Activated CD4-positive, alpha-beta T cell treated with anti-CD3 and anti-CD28 coated beads, Interleukin-2, amount 10 ng/mL, durations not matched to agents 24 days and 14 days (primary cell): ENCODE results near the gene POLE. TPM values are rescaled to one million over a fixed set of nuclear protein-coding genes. Genes with fewer than 3 reads are reported as not detected.

Experiments used
- DNase-seq: peaks from one replicate; pipeline ENCODE4 v3.0.0; 2022
- H3K27ac Mint-ChIP-seq: one replicate; pipeline ENCODE4 v1.8.0; 2022; ENCODE audit warnings: mild to moderate bottlenecking, mixed read lengths
- H3K27me3 Mint-ChIP-seq: one replicate; pipeline ENCODE4 v1.8.0; 2022; ENCODE audit warnings: mixed read lengths
- H3K36me3 Mint-ChIP-seq: one replicate; pipeline ENCODE4 v1.8.0; 2022; ENCODE audit warnings: low read depth, mild to moderate bottlenecking, mixed read lengths
- H3K4me1 Mint-ChIP-seq: one replicate; pipeline ENCODE4 v1.8.0; 2021; ENCODE audit warnings: mixed read lengths
- H3K4me3 Mint-ChIP-seq: one replicate; pipeline ENCODE4 v1.8.0; 2022; ENCODE audit warnings: mild to moderate bottlenecking, moderate library complexity, mixed read lengths
- H3K9me3 Mint-ChIP-seq: one replicate; pipeline ENCODE4 v1.8.0; 2021; ENCODE audit warnings: mixed read lengths
- intact Hi-C: fragments of 100-400 bp; cut with micrococcal nuclease; formaldehyde crosslinking; loops from one replicate; pipeline ENCODE4 v1.15.1; 2023
- total RNA-seq: library from RNA; stranded (reverse); gene quantifications from 2 replicates; pipeline ENCODE4 v1.2.3, GENCODE V29; 2022

Gene POLE
- total RNA-seq, 1 donor from 2014 or later = 180 TPM

DNA sequence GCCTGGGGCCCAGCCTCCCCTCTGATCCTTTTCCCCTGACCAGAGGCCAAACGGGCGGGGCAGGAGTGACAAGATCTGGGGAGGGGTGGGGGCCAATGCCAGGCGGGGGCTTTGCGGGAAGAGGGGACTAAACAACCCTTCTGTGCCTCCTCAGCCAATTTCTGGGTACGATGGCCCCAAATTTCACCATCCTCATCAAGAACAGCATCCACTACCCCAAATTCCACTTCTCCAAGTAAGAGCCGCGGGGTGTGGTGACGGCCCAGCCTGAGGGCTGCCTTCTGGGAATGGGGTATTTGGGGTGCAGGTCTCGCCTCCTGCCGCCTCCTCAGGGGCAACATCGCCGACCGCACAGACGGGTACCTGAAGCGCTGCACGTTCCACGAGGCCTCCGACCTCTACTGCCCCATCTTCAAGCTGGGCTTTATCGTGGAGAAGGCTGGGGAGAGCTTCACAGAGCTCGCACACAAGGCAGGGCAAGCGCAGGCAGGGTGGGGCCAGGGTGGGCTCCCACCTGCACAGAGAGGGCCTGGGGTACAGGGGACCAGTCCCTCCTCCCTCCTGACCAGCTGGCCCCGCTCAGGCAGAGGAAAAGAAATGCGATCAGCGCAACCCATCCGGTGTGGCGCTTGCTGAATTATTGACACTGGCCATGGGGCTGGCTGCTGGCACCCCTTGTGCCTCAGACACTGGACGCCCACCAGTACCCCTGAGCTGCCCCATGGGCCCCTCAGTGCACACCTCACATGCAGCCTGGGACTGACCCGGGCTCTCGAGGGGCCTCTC, 66.8 kb downstream of the POLE start:
- no peak overlapping the region for H3K4me3 Mint-ChIP-seq
- no peak for DNase-seq
- peaks cover 6% of the 10 kb centered on the region for H3K9me3 Mint-ChIP-seq
- H3K36me3 Mint-ChIP-seq = peaks cover 12% of the 10 kb centered on the region
- intact Hi-C loops = no loop called here
- peaks cover 3% of the 10 kb centered on the region for H3K4me1 Mint-ChIP-seq
- H3K27ac Mint-ChIP-seq = no peak overlapping the region
- H3K27me3 Mint-ChIP-seq = peaks cover 15% of the 10 kb centered on the region

DNA sequence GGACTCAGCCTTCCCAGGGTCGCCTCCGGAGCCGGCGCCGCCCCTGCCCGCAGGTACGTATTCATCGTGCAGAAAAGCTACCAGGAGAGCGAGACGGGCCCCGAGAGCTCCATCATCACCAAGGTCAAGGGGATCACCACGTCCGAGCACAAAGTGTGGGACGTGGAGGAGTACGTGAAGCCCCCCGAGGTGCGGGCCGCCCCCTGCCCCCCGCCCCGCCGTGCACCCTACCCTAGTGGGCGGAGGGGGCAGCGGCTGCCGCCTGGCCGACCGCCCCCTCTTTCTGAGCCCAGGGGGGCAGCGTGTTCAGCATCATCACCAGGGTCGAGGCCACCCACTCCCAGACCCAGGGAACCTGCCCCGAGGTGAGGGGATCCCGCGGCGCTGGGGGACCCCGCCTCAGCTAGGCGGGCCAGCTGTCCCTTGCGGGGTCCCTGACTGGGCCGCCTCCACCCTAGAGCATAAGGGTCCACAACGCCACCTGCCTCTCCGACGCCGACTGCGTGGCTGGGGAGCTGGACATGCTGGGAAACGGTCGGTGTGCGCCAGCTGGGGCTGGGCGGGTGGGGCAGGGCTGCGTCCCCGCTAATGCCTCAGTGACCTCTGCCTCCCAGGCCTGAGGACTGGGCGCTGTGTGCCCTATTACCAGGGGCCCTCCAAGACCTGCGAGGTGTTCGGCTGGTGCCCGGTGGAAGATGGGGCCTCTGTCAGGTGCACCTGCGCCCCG, 67.6 kb downstream of the POLE start:
- Mint-ChIP-seq H3K27me3 (peaks cover 20% of the 10 kb centered on the region), H3K9me3 (peaks cover 6% of the 10 kb centered on the region), H3K36me3 (peaks cover 8% of the 10 kb centered on the region), H3K27ac (no peak overlapping the region), H3K4me1 (peaks cover 7% of the 10 kb centered on the region), H3K4me3 (no peak overlapping the region)
- no peak for DNase-seq
- intact Hi-C loops = loop anchor here (10.0 kb wide), 1 partner anchor 465 kb away; no protein-coding TSS in a partner anchor

DNA sequence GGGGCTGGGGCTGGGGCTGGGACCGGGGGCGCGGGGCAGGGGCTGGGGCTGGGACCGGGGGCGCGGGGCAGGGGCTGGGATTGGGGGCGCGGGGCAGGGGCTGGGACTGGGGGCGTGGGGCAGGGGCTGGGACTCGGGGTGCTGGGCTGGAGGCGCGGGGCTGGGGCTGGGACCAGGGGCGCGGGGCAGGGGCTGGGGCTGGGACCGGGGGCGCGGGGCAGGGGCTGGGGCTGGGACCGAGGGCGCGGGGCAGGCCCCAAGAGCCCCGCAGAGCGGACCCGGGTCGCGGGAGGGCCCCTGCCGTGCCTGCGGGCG, 68.1 kb downstream of the POLE start:
- H3K4me3 Mint-ChIP-seq = no peak overlapping the region
- intact Hi-C loops = loop anchor here (10.0 kb wide), 1 partner anchor 464 kb away; no protein-coding TSS in a partner anchor
- no peak overlapping the region for H3K27ac Mint-ChIP-seq
- peaks cover 8% of the 10 kb centered on the region for H3K36me3 Mint-ChIP-seq
- DNase-seq = no peak
- peaks cover 7% of the 10 kb centered on the region for H3K4me1 Mint-ChIP-seq
- H3K27me3 Mint-ChIP-seq = peaks cover 20% of the 10 kb centered on the region
- H3K9me3 Mint-ChIP-seq = peaks cover 6% of the 10 kb centered on the region

DNA sequence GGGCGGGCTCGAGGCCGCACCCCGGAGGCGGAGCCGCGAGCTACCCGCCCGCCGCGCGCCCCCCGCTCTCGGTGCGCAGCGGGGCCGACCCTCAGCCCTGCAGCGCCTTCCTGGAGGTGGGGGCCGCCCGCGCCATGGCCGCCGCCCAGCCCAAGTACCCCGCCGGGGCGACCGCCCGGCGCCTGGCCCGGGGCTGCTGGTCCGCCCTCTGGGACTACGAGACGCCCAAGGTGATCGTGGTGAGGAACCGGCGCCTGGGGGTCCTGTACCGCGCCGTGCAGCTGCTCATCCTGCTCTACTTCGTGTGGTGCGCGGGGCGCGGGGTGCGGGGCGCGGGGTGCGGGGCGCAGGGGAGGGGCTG, 68.5 kb downstream of the POLE start, which contains the start of gene P2RX2:
P2RX2 (plus strand) TSS at position 94 of the 361 bp plus-strand sequence; CDS start at position 135, 41 bp downstream.
- peaks cover 6% of the 10 kb centered on the region for H3K36me3 Mint-ChIP-seq
- H3K9me3 Mint-ChIP-seq = peaks cover 6% of the 10 kb centered on the region
- DNase-seq = no peak
- no peak within 1 kb of the TSS for H3K4me3 Mint-ChIP-seq
- peaks cover 20% of the 10 kb centered on the region for H3K27me3 Mint-ChIP-seq
- H3K4me1 Mint-ChIP-seq = peaks cover 7% of the 10 kb centered on the region
- no peak within 1 kb of the TSS for H3K27ac Mint-ChIP-seq
- intact Hi-C loops = loop anchor here (10.0 kb wide), 1 partner anchor 464 kb away; no protein-coding TSS in a partner anchor

DNA sequence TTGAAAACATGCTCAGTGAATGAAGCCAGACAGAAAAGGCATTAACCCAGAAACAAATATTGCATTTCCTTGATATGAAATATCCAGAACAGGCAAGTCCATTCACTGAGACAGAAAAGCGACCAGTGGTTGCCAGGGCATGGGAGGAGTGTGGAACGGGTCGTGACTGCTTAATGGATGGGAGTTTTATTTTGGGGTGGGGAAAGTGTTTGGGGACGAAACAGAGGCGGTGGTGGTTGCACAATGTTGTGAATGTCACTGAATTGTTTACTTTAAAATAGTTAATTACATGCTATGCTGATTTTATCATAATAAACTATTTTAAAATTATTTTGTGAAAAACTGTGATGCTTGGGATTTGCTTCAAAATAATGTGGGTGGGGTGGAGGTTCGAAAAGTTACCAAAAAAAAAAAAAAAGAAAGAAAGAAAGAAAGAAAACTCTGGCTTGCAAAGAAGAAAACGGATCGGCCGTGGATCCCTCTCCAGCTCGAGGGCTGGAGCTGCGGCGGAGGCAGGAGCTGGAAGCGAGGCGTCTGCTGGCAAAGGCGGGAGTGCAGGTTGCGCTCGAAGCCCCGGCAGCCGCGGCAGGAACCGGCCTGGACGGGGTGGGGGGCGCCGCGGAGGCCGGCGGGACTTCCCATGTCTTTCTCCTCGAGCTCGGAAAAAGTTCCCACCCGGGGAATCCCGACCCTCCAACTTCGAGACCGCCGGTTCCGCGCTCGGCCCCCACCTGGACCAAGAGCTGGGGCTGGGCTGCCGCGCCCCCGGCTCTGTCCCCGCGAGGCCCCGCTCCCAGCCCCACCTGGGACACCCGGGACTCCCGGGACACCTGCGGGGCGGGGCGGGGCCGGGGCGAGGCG, 69.1 kb downstream of the POLE start:
- intact Hi-C loops = loop anchor here (10.0 kb wide), 1 partner anchor 463 kb away; no protein-coding TSS in a partner anchor
- Mint-ChIP-seq H3K4me3 (no peak overlapping the region), H3K36me3 (peaks cover 3% of the 10 kb centered on the region), H3K4me1 (peaks cover 7% of the 10 kb centered on the region), H3K27ac (no peak overlapping the region), H3K9me3 (peaks cover 6% of the 10 kb centered on the region), H3K27me3 (peaks cover 20% of the 10 kb centered on the region)
- DNase-seq = no peak

DNA sequence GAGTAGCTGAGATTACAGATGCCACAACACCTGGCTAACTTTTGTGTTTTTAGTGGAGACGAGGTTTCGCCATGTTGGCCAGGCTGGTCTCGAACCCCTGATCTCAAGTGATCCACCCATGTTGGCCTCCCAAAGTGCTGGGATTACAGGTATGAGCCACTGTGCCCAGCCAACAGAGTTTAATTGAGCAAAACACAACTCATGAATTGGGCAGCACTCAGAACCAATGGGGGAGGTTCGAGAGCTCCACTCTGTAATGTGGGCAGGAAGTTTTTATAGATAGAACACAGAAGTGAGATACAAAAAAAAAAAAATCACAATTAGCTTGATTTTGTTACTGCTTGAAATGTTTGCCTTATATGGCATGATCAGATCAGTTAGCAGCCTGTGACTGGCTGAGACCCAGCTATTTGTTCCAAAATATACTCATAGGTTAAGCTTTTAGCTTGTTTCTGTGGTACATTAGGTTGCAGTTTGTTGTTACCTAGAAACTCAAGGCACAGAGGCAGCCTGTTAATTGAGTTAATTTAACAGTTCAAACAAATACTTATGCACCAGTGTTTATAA, 69.9 kb downstream of the POLE start:
- no peak overlapping the region for H3K27ac Mint-ChIP-seq
- no peak for DNase-seq
- intact Hi-C loops = loop anchor here (10.0 kb wide), 1 partner anchor 462 kb away; no protein-coding TSS in a partner anchor
- peaks cover 3% of the 10 kb centered on the region for H3K36me3 Mint-ChIP-seq
- H3K4me1 Mint-ChIP-seq = peaks cover 4% of the 10 kb centered on the region
- no peak overlapping the region for H3K4me3 Mint-ChIP-seq
- H3K27me3 Mint-ChIP-seq = peaks cover 21% of the 10 kb centered on the region
- H3K9me3 Mint-ChIP-seq = peaks cover 6% of the 10 kb centered on the region

DNA sequence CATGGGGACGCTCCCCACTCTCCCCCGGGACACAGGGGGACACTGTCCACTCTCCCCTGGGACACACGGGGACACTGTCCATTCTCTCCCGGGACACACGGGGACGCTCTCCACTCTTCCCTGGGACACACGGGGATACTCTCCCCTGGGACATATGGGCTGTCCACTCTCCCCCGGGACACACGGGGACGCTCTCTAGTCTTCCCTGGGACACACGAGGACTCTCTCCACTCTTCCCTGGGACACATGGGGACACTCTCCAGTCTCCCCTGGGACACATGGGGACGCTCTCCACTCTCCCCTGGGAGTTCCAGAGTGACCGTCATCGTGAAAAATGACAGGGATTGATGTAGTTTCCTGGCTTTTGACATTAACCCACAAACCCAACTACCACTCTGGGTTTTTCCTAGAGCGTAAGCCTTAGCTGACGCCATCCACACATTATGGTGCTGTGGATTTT, 71.5 kb downstream of the POLE start:
- Mint-ChIP-seq H3K27ac (no peak overlapping the region), H3K9me3 (peaks cover 6% of the 10 kb centered on the region), H3K4me3 (no peak overlapping the region), H3K36me3 (peaks cover 3% of the 10 kb centered on the region), H3K4me1 (peaks cover 4% of the 10 kb centered on the region), H3K27me3 (peaks cover 29% of the 10 kb centered on the region)
- no peak for DNase-seq
- intact Hi-C loops = loop anchor here (1.0 to 10.0 kb wide), 3 partner anchors 15 to 461 kb away; no protein-coding TSS in a partner anchor

DNA sequence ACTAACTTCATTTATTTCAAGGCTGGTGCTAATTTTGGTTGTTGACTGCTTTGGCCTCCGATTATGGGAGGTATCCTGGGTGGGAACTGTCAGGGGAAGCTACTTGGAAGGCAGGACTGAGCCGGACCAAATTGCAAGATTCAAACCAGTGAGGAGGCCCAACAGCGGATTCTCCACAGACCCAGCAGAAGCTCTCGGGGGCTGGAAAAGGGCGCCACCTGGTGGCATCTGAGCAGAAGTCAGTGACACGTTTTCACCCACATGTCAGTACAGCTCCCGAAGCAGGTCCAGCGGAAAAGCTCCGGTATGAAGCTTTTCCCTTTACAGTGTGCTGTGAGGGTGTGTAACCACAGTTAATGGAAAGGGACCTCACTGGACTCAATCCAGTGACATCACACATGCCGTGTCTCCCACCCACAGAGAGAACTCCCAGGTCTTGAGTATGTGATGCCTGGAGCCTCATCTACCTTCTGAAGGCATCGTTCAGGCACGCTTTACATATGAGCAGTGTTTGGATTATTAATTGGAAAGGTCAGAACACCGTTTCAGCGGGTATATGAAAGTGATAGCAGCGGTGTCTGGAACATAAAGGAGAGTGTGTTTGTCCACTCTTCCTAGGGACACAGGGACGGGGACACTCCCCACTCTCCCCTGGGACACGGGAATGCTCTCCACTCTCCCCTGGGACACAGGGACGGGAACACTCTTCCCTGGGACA, 72.1 kb downstream of the POLE start:
- H3K9me3 Mint-ChIP-seq = peaks cover 6% of the 10 kb centered on the region
- H3K27me3 Mint-ChIP-seq = peaks cover 33% of the 10 kb centered on the region
- H3K27ac Mint-ChIP-seq = peak overlapping the region; percentile 54
- DNase-seq = peak; percentile 93
- no peak overlapping the region for H3K4me3 Mint-ChIP-seq
- intact Hi-C loops = loop anchor here (1.0 to 10.0 kb wide), 3 partner anchors 14 to 460 kb away; no protein-coding TSS in a partner anchor
- H3K4me1 Mint-ChIP-seq = peaks cover 4% of the 10 kb centered on the region
- H3K36me3 Mint-ChIP-seq = peaks cover 3% of the 10 kb centered on the region

DNA sequence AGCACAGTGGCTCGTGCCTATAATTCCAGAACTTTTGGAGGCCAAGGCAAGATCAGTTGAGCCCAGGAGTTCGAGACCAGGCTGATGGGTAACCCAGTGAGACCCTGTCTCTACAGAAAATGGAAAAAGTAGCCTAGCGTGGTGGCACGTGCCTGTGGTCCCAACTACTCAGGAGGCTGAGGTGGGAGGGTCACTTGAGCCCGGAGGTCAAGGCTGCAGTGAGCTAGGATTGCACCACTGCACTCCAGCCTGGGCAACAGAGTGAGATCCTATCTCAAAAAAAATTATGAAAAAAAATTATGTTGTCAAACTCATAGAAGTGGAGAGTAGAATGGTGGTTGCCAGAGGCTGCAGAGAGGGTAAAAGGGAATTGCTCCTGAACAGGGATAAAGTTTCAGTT, 73.1 kb downstream of the POLE start:
- Mint-ChIP-seq H3K9me3 (peaks cover 6% of the 10 kb centered on the region), H3K4me1 (peaks cover 4% of the 10 kb centered on the region), H3K27me3 (peaks cover 40% of the 10 kb centered on the region), H3K4me3 (no peak overlapping the region), H3K27ac (no peak overlapping the region), H3K36me3 (peaks cover 3% of the 10 kb centered on the region)
- intact Hi-C loops = loop anchor here (2.0 to 10.0 kb wide), 2 partner anchors 13 to 459 kb away; no protein-coding TSS in a partner anchor
- DNase-seq = no peak

DNA sequence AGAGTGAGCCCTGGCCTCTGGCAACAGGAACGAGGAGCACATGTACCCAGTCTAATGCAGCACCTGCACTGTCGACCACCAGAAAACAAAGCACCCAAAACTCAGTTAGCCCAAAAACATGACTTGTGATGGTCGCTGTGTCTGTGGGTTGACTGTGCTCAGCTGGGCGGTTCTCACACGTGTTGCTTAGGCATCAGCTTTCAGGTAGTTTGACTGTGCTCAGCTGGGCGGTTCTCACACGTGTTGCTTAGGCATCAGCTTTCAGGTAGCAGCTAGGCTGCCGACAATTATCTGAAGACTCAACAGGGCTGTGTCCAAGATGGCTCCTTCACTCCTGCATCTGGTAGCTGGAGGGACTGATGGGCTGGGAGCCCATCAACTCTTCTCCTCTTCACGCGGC, 75.5 kb downstream of the POLE start:
- H3K27me3 Mint-ChIP-seq = peaks cover 40% of the 10 kb centered on the region
- DNase-seq = no peak
- H3K9me3 Mint-ChIP-seq = no peaks in the 10 kb centered on the region
- no peak overlapping the region for H3K4me3 Mint-ChIP-seq
- H3K4me1 Mint-ChIP-seq = peaks cover 6% of the 10 kb centered on the region
- no peaks in the 10 kb centered on the region for H3K36me3 Mint-ChIP-seq
- intact Hi-C loops = loop anchor here (10.0 kb wide), 1 partner anchor 457 kb away; no protein-coding TSS in a partner anchor
- no peak overlapping the region for H3K27ac Mint-ChIP-seq

DNA sequence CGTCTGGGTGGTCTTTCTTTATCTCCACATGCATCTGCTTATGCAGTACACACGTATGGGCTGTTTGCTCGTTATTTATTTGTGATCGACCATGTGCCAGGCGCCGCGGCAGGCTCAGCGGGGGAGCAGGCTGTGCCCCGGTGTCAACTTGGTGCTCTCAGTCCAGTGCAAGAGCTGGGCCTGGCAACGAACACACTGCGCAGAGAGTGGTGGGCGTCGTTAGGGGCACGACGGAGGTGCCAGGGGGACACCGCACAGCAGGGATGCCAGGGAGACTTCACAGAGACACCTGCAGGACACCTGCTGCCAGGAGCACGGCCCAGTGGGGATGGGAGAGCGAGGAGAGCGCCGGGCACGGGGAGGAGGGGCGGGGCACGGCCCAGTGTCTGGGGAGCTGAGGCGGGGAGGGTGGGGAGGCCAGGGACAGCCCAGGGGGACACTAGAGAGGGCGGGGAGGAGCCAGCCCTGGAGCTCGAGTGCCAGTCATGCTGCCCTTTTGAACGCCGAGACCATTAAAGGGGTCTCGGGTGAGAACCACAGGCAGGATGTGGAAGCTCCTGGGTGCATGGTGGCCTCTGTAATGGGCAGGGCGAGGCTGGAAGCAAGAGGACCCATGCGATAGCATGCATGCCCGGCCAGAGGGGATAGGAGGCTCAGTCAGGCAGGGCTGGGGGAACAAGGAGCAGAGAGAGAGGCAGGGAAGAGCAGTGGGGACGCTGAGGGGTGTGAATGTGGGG, 76.1 kb downstream of the POLE start:
- Mint-ChIP-seq H3K27ac (no peak overlapping the region), H3K9me3 (no peaks in the 10 kb centered on the region), H3K4me3 (no peak overlapping the region), H3K36me3 (no peaks in the 10 kb centered on the region), H3K27me3 (peaks cover 43% of the 10 kb centered on the region), H3K4me1 (peaks cover 9% of the 10 kb centered on the region)
- intact Hi-C loops = loop anchor here (10.0 kb wide), 1 partner anchor 456 kb away; no protein-coding TSS in a partner anchor
- no peak for DNase-seq
